Astrocyte (in vitro differentiated cells and primary cell): ENCODE results near the gene ACTL6B.

ENCODE experiments used
- CTCF ChIP-seq: IDR thresholded peaks from 2 replicates; pipeline ENCODE4 v1.5.1; 2011; ENCODE audit warnings: low read depth, mild to moderate bottlenecking, inconsistent platforms, low read length, moderate library complexity; ENCODE audit not compliant: insufficient read depth
- EZH2 ChIP-seq: IDR thresholded peaks from 2 replicates; pipeline ENCODE4 v1.6.1; 2012; ENCODE audit warnings: mild to moderate bottlenecking, low read length, inconsistent platforms; ENCODE audit not compliant: insufficient read depth

DNA sequence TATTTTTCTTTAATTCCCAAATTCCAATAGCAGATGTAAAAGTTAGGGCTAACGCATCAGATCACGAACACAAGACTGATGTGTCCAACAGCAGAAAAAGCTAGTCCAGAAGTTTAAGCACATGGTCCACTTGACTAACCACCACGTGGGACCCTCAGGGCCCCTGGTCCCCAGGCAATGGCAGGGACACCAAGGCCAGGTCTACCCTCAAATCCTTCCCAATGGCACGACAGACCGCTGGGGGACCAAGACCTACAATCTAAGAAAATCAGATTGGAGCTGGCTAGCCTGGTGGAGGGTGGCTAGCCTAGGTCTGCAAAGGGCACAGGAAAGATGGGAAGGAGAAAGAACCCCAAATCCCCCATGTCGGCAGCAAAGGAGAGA lies 36.3 kb upstream of the ACTL6B start:
- no peak for TF ChIP-seq CTCF
- no peak for TF ChIP-seq EZH2
